HG03565 (cell line): ENCODE data around the gene SASH3.
A peak's percentile ranks its signal among the peaks of the same experiment; 100 is the strongest.

Source experiments
- ATAC-seq: cut with Tn5 transposase; IDR thresholded peaks from one replicate; pipeline ENCODE4 v1.9.1; 2021; ENCODE audit warnings: mild to moderate bottlenecking, moderate library complexity; ENCODE audit not compliant: unreplicated experiment

Gene SASH3

GRCh38 chrX:129781680-129782495 lies 2.1 kb downstream of the SASH3 start:
- no peak for ATAC-seq

DNA sequence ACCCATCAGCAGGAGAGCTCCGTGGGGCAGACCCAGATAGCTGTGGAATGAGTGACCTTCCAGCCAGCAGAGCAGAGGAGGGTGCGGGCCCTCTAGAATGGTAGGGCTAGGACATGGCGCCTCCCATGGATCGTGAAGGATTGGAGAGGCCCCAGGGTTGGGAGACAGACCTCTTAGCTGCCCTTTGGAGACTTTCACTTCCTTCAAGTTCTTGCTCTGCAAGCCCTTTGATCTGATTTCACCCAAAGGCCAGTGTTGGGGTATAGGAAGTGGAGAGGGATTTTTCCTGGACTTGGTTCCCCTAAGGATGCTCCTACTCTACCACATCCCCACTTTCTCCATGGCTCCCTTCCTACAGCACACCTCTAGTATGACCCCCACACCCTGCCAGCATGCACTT lies 3.0 kb downstream of the SASH3 start:
- no peak for ATAC-seq

- no peak for ATAC-seq
These were observed 3.6 kb downstream of the SASH3 start for GRCh38 chrX:129783291-129783713.

GRCh38 chrX:129784371-129784770 lies 4.6 kb downstream of the SASH3 start:
- ATAC-seq: no peak

GRCh38 chrX:129785160-129785947 lies 5.6 kb downstream of the SASH3 start:
- ATAC-seq: no peak

GRCh38 chrX:129786210-129786651 lies 6.5 kb downstream of the SASH3 start:
- peak; percentile 83 for ATAC-seq

DNA sequence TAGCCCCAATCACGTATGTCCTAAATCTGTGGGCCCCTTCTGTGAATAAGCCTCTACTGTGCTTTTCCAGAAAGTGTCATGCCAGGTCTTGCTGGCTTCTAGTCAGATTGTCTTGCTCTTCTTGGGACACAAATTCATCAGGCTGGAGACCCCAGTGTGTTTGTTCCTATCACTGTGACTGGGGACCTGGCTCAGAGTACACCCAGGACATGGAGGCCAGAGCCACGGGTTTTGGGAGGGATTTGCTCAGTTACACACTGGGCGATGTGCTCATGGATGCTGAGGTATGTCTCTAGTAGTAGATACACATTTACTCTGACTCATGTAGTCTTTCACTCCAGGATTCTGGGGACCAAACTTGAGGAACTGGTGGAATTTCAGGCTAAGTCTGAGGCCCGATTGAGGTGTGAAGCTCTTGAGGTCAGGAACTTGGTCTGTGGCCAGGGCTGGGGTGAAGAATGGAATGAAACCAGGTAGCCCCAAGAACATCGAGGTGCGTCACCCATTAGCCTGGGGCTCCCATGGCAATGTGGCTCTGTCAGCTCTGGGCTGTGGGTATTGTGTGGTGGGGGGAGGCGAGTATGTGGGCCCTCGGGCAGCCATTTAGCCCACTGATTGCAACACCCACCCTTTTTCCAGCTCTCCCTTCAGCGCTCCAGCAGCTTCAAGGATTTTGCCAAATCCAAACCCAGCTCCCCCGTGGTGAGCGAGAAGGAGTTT lies 7.7 kb downstream of the SASH3 start:
- no peak for ATAC-seq

- ATAC-seq: no peak
These were observed 8.8 kb downstream of the SASH3 start for GRCh38 chrX:129788527-129788926.

DNA sequence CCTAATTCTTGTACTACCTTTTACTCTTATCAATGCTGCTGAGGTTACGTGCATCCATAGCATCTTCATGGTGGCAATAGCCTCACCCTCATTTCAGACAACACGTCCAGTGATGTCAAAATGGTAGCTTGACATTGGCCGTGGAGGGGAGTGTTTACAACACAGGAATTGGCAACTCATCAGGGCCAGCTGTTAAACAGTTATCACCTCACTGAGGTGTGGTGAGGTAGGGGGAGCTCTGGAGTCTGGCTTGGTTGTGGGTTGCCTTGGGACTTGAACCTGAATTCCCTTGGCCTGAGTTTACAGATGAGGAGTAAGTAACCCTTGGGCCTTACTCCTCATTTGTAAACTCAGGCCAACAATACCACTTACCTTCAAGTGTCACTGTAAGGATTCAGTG lies 10.4 kb downstream of the SASH3 start:
- ATAC-seq: no peak

DNA sequence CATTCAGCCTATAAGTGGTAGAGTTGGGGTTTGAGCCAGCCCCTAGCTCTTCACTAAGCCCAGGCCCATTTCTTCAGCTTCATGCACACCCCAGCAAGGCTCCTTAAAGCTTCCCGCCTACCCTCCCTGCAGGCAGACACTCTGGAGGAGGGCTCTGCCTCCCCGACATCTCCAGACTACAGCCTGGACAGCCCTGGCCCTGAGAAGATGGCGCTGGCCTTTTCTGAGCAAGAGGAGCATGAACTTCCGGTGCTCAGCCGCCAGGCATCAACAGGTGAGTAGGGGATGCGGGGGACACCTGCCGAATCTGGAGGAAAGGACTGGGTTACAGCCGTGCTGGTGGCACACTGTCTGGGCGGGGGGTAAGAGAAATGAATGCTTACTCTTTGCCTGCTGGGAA lies 11.1 kb downstream of the SASH3 start:
- ATAC-seq: no peak

DNA sequence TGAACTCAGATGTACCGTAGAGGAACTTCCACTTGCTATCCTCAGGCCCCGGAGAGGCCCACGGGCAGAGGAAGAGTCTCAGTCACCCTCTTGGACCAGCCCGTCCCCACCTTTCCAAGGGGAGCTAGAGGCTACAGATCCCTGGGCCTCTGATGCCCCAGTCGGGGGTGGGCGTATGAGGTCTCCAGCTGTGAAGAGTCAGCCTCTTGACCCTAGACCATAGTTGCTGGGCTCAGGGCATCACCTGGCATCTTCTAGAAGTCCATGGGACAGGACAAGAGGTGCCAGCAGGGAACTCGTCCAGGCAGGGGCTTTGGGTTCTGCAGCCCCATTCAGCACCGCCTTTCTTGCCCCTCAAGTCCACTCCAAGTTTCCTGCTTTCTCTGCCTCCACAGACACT lies 11.6 kb downstream of the SASH3 start:
- no peak for ATAC-seq

DNA sequence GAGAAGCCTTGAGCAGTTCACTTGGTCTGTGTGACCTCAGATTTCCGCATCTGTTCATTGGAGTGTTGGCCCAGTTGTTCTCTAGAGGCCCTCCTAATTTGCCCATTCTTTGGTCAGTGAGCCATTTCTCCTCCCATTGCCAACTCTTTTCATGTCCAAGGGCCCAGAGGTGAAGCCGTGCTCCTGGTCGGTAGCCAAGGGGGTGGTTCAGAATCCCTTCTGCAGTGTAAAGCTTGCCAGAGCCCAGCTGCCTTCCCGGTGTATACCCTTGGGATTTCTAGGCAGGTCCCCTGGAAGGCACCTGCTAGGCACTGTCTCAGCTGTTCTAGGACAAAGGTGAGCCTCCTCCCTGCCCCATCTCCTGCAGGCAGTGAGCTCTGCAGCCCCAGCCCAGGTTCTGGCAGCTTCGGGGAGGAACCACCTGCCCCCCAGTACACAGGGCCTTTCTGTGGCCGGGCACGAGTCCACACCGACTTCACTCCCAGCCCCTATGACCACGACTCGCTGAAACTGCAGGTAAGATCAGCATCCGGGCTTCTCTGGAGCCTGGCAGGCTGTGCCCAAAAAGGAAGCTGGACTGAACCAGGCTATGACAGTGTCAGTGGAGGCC lies 12.3 kb downstream of the SASH3 start:
- no peak for ATAC-seq

- no peak for ATAC-seq
These were observed 13.0 kb downstream of the SASH3 start for GRCh38 chrX:129792586-129793291.

DNA sequence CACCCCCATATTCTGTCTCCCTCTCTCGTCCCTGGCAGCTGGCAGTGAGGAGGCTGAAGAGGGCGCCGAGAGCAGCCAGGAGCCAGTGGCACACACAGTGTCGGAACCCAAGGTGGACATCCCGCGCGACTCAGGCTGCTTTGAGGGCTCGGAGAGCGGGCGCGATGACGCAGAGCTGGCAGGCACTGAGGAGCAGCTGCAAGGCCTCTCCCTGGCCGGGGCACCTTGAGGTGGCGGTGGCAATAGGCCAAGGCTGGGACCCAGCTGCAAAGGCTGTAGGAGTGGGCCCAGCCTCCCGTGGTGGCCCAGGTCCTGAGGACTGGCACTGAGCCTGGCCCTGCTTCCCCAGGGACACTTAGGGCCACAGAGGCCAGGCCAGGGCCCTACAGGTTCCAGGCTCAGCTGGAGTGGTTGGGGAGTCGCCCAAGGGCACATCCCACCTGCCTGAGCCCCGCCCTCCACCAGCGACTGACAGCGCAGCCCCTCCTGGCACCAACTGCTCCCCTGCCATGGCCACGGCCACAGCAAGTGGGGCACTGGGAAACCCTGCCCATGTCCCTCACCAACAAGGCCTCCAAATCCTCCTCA lies 13.9 kb downstream of the SASH3 start:
- no peak for ATAC-seq

- ATAC-seq: no peak
These were observed 15.8 kb downstream of the SASH3 start for GRCh38 chrX:129795584-129795983.

DNA sequence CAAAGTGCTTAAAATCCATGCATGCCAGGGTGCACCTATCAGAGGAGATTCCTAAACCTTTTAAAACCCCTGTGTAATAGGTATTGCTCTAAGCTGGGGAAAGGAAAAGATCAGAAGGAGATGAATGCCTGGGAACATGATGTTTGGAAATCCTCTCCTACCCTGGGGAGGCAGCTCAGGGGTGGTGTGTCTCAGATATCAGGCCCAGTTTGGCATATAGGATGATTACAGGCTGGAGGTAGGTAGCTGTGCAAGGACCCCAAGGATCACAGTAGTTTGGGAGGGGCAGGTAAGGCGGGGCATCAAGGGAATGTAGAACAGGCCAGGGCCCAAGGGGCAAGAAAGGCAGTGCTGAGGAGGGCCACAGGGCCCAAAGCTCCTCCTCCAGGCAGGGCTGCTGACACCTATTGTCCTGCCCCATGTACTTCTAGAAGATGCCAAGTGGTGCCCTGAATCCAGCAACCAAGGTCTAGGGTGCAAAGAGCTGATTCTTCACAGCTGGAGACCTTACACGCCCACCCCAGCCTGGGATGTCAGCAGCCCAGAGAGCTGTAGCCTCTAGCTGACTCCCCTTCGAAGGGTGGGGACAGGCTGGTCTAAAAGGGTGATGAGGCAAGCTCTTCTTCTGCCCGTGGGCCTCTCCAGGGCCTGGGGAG lies 17.6 kb downstream of the SASH3 start:
- ATAC-seq: no peak

GRCh38 chrX:129798456-129798855 lies 18.7 kb downstream of the SASH3 start:
- no peak for ATAC-seq

GRCh38 chrX:129798888-129799287 lies 19.1 kb downstream of the SASH3 start:
- ATAC-seq: no peak

- no peak for ATAC-seq
These were observed 20.4 kb downstream of the SASH3 start for GRCh38 chrX:129800186-129800585.

DNA sequence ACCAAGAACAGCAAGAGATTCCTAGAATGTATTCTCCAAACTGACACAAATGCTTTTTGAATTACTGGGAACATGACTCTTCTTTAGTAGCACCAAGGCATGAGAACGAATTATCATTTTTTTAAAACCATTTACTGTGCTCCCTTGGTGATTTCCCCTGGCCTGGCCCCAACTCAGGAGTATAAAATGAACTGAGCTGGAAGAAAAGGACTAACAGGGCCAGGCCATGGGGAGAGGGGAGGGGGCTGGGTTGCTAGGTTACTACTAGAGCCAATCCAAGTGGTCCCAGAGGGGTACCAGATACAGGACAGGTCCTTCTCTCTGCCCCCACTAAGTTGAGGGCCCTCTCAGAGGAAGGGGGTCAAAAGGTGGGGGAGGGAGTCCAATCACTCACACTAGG lies 23.1 kb downstream of the SASH3 start:
- ATAC-seq: no peak
